OCI-LY1 (cell line): Measurements from ENCODE around the gene FAM98A.

Experiments used
- EZH2 ChIP-seq: fragments of 200-600 bp; sonication (generic), shearing (Covaris generic); IDR thresholded peaks from 2 replicates; pipeline ENCODE4 v1.8.0; 2017; ENCODE audit warnings: borderline replicate concordance, mixed run types, mild to moderate bottlenecking, antibody characterized with exemption, low read length, moderate library complexity, mixed read lengths
- TF ChIP-seq, protein P1 (sequence below): fragments of 200-600 bp; sonication (generic), shearing (Covaris generic); IDR thresholded peaks from 2 replicates; pipeline ENCODE4 v1.5.1; 2017; ENCODE audit warnings: mild to moderate bottlenecking, antibody characterized with exemption, low read length, moderate library complexity, mixed read lengths

DNA sequence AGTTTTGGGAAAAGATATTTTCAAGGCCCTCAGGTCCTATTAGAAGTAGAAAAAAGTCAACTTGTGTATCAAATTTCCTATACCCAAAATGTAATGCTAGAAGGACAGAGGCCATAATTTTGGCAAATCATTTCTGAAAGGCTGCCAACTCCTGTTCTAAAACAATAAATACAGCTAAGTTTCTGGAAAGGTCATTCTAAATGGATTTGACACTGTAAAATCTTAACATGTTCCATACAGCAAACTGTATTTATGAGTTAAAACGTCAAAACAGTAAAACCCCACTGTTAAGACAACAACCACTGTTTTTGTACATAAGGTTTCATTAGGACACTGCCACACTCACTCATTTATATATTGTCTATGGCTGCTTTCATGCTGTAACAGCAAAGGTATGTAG is 9.7 kb downstream of the FAM98A start:
- TF ChIP-seq, protein P1, sequence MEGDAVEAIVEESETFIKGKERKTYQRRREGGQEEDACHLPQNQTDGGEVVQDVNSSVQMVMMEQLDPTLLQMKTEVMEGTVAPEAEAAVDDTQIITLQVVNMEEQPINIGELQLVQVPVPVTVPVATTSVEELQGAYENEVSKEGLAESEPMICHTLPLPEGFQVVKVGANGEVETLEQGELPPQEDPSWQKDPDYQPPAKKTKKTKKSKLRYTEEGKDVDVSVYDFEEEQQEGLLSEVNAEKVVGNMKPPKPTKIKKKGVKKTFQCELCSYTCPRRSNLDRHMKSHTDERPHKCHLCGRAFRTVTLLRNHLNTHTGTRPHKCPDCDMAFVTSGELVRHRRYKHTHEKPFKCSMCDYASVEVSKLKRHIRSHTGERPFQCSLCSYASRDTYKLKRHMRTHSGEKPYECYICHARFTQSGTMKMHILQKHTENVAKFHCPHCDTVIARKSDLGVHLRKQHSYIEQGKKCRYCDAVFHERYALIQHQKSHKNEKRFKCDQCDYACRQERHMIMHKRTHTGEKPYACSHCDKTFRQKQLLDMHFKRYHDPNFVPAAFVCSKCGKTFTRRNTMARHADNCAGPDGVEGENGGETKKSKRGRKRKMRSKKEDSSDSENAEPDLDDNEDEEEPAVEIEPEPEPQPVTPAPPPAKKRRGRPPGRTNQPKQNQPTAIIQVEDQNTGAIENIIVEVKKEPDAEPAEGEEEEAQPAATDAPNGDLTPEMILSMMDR = no peak
- TF ChIP-seq EZH2 = no peak
